Activated CD4-positive, alpha-beta memory T cell treated with anti-CD3 and anti-CD28 coated beads, Interleukin-2, amount 10 ng/mL, durations not matched to agents 7 days and 5 days (primary cell): Measurements from ENCODE around the gene SEMA7A. TPM values are rescaled to one million over a fixed set of nuclear protein-coding genes. Genes with fewer than 3 reads are reported as not detected.
"Not testable (repeated sequence)": the region's sequence is repeated elsewhere in the genome, so short reads cannot be mapped to it uniquely, and the experiment has no call there.

Source experiments
- CTCF ChIA-PET: fragments of 350-600 bp; sonication (Branson Sonifier 250); formaldehyde crosslinking; loops from one replicate; lab custom pipeline; 2021; ENCODE audit warnings: antibody characterized with exemption, inconsistent platforms; lab: Charles Lee
- POLR2A ChIA-PET: fragments of 350-600 bp; sonication (Branson Sonifier 250); formaldehyde crosslinking; loops from one replicate; lab custom pipeline; 2021; ENCODE audit warnings: antibody characterized with exemption; lab: Charles Lee
- DNase-seq: peaks from one replicate; pipeline ENCODE4 v3.0.0-alpha.2; 2020
- H3K27ac Mint-ChIP-seq: one replicate; pipeline ENCODE4 v1.8.0; 2021; ENCODE audit warnings: mild to moderate bottlenecking, mixed read lengths
- H3K27me3 Mint-ChIP-seq: one replicate; pipeline ENCODE4 v1.8.0; 2021; ENCODE audit warnings: mixed read lengths
- H3K36me3 Mint-ChIP-seq: one replicate; pipeline ENCODE4 v1.8.0; 2021; ENCODE audit warnings: low read depth, mixed read lengths
- H3K4me1 Mint-ChIP-seq: one replicate; pipeline ENCODE4 v1.8.0; 2021; ENCODE audit warnings: mixed read lengths
- H3K4me3 Mint-ChIP-seq: one replicate; pipeline ENCODE4 v1.8.0; 2021; ENCODE audit warnings: mild to moderate bottlenecking, mixed read lengths
- H3K9me3 Mint-ChIP-seq: one replicate; pipeline ENCODE4 v1.8.0; 2021; ENCODE audit warnings: mixed read lengths
- total RNA-seq, 2 experiments: library from RNA; stranded (reverse); gene quantifications; one replicate each; pipeline ENCODE4 v1.2.3, GENCODE V29; 2021

SEMA7A gene
- total RNA-seq, 2 experiments from 2014 or later = 3.8 to 4.3 TPM

- POLR2A ChIA-PET = interaction anchor here (0.7 kb wide), 1 partner anchor 119 kb away, joined by 4 read pairs; no protein-coding TSS in a partner anchor
- CTCF ChIA-PET = interaction anchor here (0.6 to 1.9 kb wide), 3 partner anchors 10 to 403 kb away, joined by 4 to 6 read pairs (median 5); no protein-coding TSS in a partner anchor
- no peak for DNase-seq
- Mint-ChIP-seq H3K4me3 (peak overlapping the region; percentile 29), H3K27me3 (peaks cover 77% of the 10 kb centered on the region), H3K4me1 (peaks cover 5% of the 10 kb centered on the region), H3K27ac (no peak overlapping the region), H3K36me3 (no peaks in the 10 kb centered on the region), H3K9me3 (no peaks in the 10 kb centered on the region)
Observed at GRCh38 chr15:74365598-74366445, 67.9 kb downstream of the SEMA7A start.

- peaks cover 5% of the 10 kb centered on the region for H3K4me1 Mint-ChIP-seq
- ChIA-PET CTCF (interaction anchor here (0.9 to 1.4 kb wide), 2 partner anchors 118 to 404 kb away, joined by 3 to 4 read pairs; no protein-coding TSS in a partner anchor), POLR2A (no interaction called here)
- H3K36me3 Mint-ChIP-seq = no peaks in the 10 kb centered on the region
- no peak for DNase-seq
- H3K27ac Mint-ChIP-seq = no peak overlapping the region
- H3K9me3 Mint-ChIP-seq = no peaks in the 10 kb centered on the region
- peaks cover 70% of the 10 kb centered on the region for H3K27me3 Mint-ChIP-seq
- H3K4me3 Mint-ChIP-seq = peak overlapping the region; percentile 17
Observed at GRCh38 chr15:74364936-74365597, 68.7 kb downstream of the SEMA7A start.

- CTCF ChIA-PET = interaction anchor here (0.6 kb wide), 1 partner anchor 434 kb away, joined by 3 read pairs; no protein-coding TSS in a partner anchor
- H3K36me3 Mint-ChIP-seq = no peaks in the 10 kb centered on the region
Observed at GRCh38 chr15:74362482-74362881, 71.3 kb downstream of the SEMA7A start.

GRCh38 chr15:74360855-74361254, 72.9 kb downstream of the SEMA7A start:
- POLR2A ChIA-PET, H3K4me3 Mint-ChIP-seq, CTCF ChIA-PET, H3K4me1 Mint-ChIP-seq, H3K9me3 Mint-ChIP-seq, H3K27ac Mint-ChIP-seq, H3K36me3 Mint-ChIP-seq, DNase-seq: not testable (repeated sequence)
- peaks cover 40% of the 10 kb centered on the region for H3K27me3 Mint-ChIP-seq

More at GRCh38 chr15:74362482-74362881, 71.3 kb downstream of the SEMA7A start:
- Mint-ChIP-seq H3K4me1 (peaks cover 5% of the 10 kb centered on the region), H3K27ac (no peak overlapping the region), H3K9me3 (no peaks in the 10 kb centered on the region), H3K4me3 (no peak overlapping the region), H3K27me3 (peaks cover 52% of the 10 kb centered on the region)
- POLR2A ChIA-PET = no interaction called here
- DNase-seq = no peak

GRCh38 chr15:74359376-74359775, 74.4 kb downstream of the SEMA7A start:
- H3K9me3 Mint-ChIP-seq = not testable (repeated sequence)

More at GRCh38 chr15:74359376-74359775, 74.4 kb downstream of the SEMA7A start:
- H3K27me3 Mint-ChIP-seq = peaks cover 40% of the 10 kb centered on the region
- CTCF ChIA-PET, H3K4me1 Mint-ChIP-seq, H3K36me3 Mint-ChIP-seq, H3K4me3 Mint-ChIP-seq, DNase-seq, H3K27ac Mint-ChIP-seq: not testable (repeated sequence)
- POLR2A ChIA-PET = interaction anchor here (0.7 kb wide), 1 partner anchor 211 kb away, joined by 3 read pairs; no protein-coding TSS in a partner anchor

Other genes starting within 250 kb of the SEMA7A start
- not detected for gene STRA6, start 231.2 kb downstream of the SEMA7A start, total RNA-seq
- not detected for gene CCDC33, start 197.6 kb downstream of the SEMA7A start, total RNA-seq
- not detected for gene CYP11A1, start 66.3 kb downstream of the SEMA7A start, total RNA-seq
- 10 to 100 TPM; 54.7 to 61.3 TPM for gene UBL7, start 27.2 kb upstream of the SEMA7A start, total RNA-seq
- gene ARID3B, start 107.3 kb upstream of the SEMA7A start, total RNA-seq = 10 to 100 TPM; 49.2 to 52.1 TPM
- gene CLK3, start 181.9 kb upstream of the SEMA7A start, total RNA-seq = 100 to 1,000 TPM; 133 to 136 TPM